ENCODE measurements around the gene LCN10. TPM values are rescaled to one million over a fixed set of nuclear protein-coding genes. Genes with fewer than 3 reads are reported as not detected.
A peak's percentile ranks its signal among the peaks of the same experiment; 100 is the strongest.

The LCN10 gene
- total and polyA plus RNA-seq, 2 of the 13 experiments (the other 11 are each of a cell fraction or from before 2014, with no cell fraction given), result 0.53 to 0.61 TPM

DNA sequence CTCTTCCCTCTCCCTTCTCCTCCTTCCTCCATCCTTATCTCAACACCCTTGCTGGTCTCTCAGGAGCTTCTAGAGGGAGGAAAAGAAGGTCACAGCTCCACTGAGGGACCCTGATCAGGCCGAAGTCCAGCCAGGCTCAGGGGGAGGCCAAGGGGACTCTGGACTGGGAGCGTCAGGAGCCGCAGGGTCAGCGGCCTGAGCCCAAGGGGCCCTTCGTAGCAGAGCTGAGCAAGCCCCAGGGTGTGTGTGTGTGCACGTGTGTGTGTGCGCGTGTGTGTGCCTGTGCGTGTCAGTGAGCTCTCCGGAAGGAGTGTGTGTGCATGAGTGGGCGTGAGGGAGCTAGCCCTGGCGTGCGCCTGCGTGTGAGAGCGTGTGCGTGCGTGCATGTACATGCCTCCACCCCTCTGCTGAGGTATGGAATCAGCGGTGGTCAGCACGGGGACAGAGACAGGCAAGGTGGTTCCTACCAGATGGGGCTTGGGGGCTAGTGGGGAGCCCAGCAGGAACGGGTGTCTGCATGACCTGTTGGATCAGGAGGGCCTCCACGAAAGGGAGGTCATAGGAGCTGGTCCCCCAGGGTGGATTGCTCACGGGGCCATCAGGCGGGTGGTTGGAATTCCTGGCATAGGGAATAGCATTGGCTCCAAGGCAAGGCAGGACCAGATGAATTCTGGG lies 45.5 kb downstream of the LCN10 start (continued):
- no peak for TF ChIP-seq SALL2 (CRISPR knock-in tag; IDR thresholded peaks at IDR 0.05)
- TF ChIP-seq NFATC3 (CRISPR knock-in tag; IDR thresholded peaks at IDR 0.05), result no peak
- TF ChIP-seq, protein P1, sequence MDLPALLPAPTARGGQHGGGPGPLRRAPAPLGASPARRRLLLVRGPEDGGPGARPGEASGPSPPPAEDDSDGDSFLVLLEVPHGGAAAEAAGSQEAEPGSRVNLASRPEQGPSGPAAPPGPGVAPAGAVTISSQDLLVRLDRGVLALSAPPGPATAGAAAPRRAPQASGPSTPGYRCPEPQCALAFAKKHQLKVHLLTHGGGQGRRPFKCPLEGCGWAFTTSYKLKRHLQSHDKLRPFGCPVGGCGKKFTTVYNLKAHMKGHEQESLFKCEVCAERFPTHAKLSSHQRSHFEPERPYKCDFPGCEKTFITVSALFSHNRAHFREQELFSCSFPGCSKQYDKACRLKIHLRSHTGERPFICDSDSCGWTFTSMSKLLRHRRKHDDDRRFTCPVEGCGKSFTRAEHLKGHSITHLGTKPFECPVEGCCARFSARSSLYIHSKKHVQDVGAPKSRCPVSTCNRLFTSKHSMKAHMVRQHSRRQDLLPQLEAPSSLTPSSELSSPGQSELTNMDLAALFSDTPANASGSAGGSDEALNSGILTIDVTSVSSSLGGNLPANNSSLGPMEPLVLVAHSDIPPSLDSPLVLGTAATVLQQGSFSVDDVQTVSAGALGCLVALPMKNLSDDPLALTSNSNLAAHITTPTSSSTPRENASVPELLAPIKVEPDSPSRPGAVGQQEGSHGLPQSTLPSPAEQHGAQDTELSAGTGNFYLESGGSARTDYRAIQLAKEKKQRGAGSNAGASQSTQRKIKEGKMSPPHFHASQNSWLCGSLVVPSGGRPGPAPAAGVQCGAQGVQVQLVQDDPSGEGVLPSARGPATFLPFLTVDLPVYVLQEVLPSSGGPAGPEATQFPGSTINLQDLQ (CRISPR knock-in tag; IDR thresholded peaks at IDR 0.05), result no peak
- TF ChIP-seq IKZF5 (CRISPR knock-in tag; IDR thresholded peaks at IDR 0.05), result peak; percentile 28
- TF ChIP-seq NAIF1 (CRISPR knock-in tag; IDR thresholded peaks at IDR 0.05; ENCODE audit: borderline replicate concordance), result no peak
- TF ChIP-seq SIN3A (IDR thresholded peaks at IDR 0.05; ENCODE audit: borderline replicate concordance, low read depth, low read length), result no peak
- TF ChIP-seq, protein P2, sequence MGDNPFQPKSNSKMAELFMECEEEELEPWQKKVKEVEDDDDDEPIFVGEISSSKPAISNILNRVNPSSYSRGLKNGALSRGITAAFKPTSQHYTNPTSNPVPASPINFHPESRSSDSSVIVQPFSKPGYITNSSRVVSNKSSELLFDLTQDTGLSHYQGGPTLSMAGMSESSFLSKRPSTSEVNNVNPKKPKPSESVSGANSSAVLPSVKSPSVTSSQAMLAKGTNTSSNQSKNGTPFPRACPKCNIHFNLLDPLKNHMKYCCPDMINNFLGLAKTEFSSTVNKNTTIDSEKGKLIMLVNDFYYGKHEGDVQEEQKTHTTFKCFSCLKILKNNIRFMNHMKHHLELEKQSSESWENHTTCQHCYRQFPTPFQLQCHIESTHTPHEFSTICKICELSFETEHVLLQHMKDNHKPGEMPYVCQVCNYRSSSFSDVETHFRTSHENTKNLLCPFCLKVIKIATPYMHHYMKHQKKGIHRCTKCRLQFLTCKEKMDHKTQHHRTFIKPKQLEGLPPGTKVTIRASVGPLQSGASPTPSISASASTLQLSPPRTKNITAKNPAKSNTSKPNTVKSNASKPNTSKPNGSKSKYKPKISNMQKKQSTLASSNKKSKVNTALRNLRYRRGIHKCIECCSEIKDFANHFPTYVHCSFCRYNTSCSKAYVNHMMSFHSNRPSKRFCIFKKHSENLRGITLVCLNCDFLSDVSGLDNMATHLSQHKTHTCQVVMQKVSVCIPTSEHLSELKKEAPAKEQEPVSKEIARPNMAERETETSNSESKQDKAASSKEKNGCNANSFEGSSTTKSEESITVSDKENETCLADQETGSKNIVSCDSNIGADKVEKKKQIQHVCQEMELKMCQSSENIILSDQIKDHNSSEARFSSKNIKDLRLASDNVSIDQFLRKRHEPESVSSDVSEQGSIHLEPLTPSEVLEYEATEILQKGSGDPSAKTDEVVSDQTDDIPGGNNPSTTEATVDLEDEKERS (CRISPR knock-in tag; IDR thresholded peaks at IDR 0.05), result peak; percentile 59; the same call in 1 of the 2 replicates
- TF ChIP-seq NFKBIZ (CRISPR knock-in tag; IDR thresholded peaks at IDR 0.05), result no peak
- no peak for TF ChIP-seq CHCHD3 (CRISPR knock-in tag; IDR thresholded peaks at IDR 0.05)
- TF ChIP-seq CCDC6 (CRISPR knock-in tag; IDR thresholded peaks at IDR 0.05), result no peak
- no peak for TF ChIP-seq ZKSCAN8 (CRISPR knock-in tag; IDR thresholded peaks at IDR 0.05; ENCODE audit: borderline replicate concordance)
- TF ChIP-seq ZNF3 (CRISPR knock-in tag; IDR thresholded peaks at IDR 0.05), result no peak
- TF ChIP-seq, protein P3, sequence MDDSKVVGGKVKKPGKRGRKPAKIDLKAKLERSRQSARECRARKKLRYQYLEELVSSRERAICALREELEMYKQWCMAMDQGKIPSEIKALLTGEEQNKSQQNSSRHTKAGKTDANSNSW (CRISPR knock-in tag; IDR thresholded peaks at IDR 0.05; ENCODE audit: borderline replicate concordance), result no peak
- TF ChIP-seq, protein P4, sequence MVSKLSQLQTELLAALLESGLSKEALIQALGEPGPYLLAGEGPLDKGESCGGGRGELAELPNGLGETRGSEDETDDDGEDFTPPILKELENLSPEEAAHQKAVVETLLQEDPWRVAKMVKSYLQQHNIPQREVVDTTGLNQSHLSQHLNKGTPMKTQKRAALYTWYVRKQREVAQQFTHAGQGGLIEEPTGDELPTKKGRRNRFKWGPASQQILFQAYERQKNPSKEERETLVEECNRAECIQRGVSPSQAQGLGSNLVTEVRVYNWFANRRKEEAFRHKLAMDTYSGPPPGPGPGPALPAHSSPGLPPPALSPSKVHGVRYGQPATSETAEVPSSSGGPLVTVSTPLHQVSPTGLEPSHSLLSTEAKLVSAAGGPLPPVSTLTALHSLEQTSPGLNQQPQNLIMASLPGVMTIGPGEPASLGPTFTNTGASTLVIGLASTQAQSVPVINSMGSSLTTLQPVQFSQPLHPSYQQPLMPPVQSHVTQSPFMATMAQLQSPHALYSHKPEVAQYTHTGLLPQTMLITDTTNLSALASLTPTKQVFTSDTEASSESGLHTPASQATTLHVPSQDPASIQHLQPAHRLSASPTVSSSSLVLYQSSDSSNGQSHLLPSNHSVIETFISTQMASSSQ (IDR thresholded peaks at IDR 0.05; ENCODE audit: low read depth), result 0 out of 2 replicates have a peak, but pooled peaks have one; percentile 19
- TF ChIP-seq, protein P4 (CRISPR knock-in tag; IDR thresholded peaks at IDR 0.05; ENCODE audit: borderline replicate concordance), result peak; percentile 40; the same call in 1 of the 2 replicates
- TF ChIP-seq KLF13 (CRISPR knock-in tag; IDR thresholded peaks at IDR 0.05), result no peak
- TF ChIP-seq ATF7-NPFF (CRISPR knock-in tag; IDR thresholded peaks at IDR 0.05; ENCODE audit: low read depth), result no peak
- no peak for TF ChIP-seq ZFP62 (CRISPR knock-in tag; IDR thresholded peaks at IDR 0.05)
- TF ChIP-seq ZFP36L1 (CRISPR knock-in tag; IDR thresholded peaks at IDR 0.05), result no peak
